H9 (cell line): ENCODE data around the gene NTPCR. TPM values are rescaled to one million over a fixed set of nuclear protein-coding genes. Genes with fewer than 3 reads are reported as not detected.

Source experiments
- DNase-seq: peaks from one replicate; pipeline ENCODE4 v3.0.0-alpha.2; 2017
- H2AFZ ChIP-seq: one replicate; pipeline ENCODE4 v1.6.1; 2013; ENCODE audit warnings: mild to moderate bottlenecking, low read length, control low read depth, moderate library complexity
- H2AK5ac ChIP-seq: 2 replicates; pipeline ENCODE4 v1.6.1; 2013; ENCODE audit warnings: low read length, control low read depth, mixed read lengths; ENCODE audit not compliant: insufficient read length
- H2BK120ac ChIP-seq: one replicate; pipeline ENCODE4 v1.6.1; 2013; ENCODE audit warnings: low read depth, mild to moderate bottlenecking, low read length, control low read depth, inconsistent platforms; ENCODE audit not compliant: poor library complexity, severe bottlenecking
- H2BK12ac ChIP-seq: 2 replicates; pipeline ENCODE4 v1.6.1; 2013; ENCODE audit warnings: low read length, control low read depth, mixed read lengths, low read depth; ENCODE audit not compliant: insufficient read length
- H2BK15ac ChIP-seq: 2 replicates; pipeline ENCODE4 v1.6.1; 2013; ENCODE audit warnings: low read depth, low read length, control low read depth
- H2BK20ac ChIP-seq: one replicate; pipeline ENCODE4 v1.6.1; 2013; ENCODE audit warnings: low read depth, mild to moderate bottlenecking, low read length, control low read depth, inconsistent platforms; ENCODE audit not compliant: poor library complexity, severe bottlenecking
- H2BK5ac ChIP-seq: 2 replicates; pipeline ENCODE4 v1.6.1; 2013; ENCODE audit warnings: low read length, control low read depth, mixed read lengths; ENCODE audit not compliant: insufficient read length
- H3K14ac ChIP-seq: 2 replicates; pipeline ENCODE4 v1.6.1; 2013; ENCODE audit warnings: low read length, control low read depth; ENCODE audit not compliant: insufficient read depth
- H3K18ac ChIP-seq: 2 replicates; pipeline ENCODE4 v1.6.1; 2013; ENCODE audit warnings: low read depth, mild to moderate bottlenecking, mixed read lengths, low read length, control low read depth; ENCODE audit not compliant: insufficient read length
- H3K23ac ChIP-seq: 2 replicates; pipeline ENCODE4 v1.6.1; 2013; ENCODE audit warnings: low read length, control low read depth, mixed read lengths, low read depth; ENCODE audit not compliant: insufficient read length
- H3K23me2 ChIP-seq: 2 replicates; pipeline ENCODE4 v1.6.1; 2013; ENCODE audit warnings: low read depth, mild to moderate bottlenecking, mixed read lengths, low read length, control low read depth; ENCODE audit not compliant: insufficient read length, poor library complexity, severe bottlenecking
- H3K27ac ChIP-seq: 2 replicates; pipeline ENCODE4 v1.5.1; 2013; ENCODE audit warnings: low read length, control low read depth, mixed read lengths, low read depth; ENCODE audit not compliant: insufficient read length
- H3K27me3 ChIP-seq: 2 replicates; pipeline ENCODE4 v1.6.1; 2013; ENCODE audit warnings: low read length, control low read depth, inconsistent platforms; ENCODE audit not compliant: insufficient read depth
- H3K4ac ChIP-seq: 2 replicates; pipeline ENCODE4 v1.6.1; 2013; ENCODE audit warnings: low read depth, mild to moderate bottlenecking, control low read depth, inconsistent platforms, low read length, moderate library complexity
- H3K4me1 ChIP-seq: 2 replicates; pipeline ENCODE4 v1.6.1; 2013; ENCODE audit warnings: low read length, control low read depth, inconsistent platforms; ENCODE audit not compliant: insufficient read depth
- H3K4me2 ChIP-seq: 2 replicates; pipeline ENCODE4 v1.6.1; 2013; ENCODE audit warnings: low read length, control low read depth, mixed read lengths; ENCODE audit not compliant: insufficient read length, insufficient read depth
- H3K56ac ChIP-seq: 2 replicates; pipeline ENCODE4 v1.6.1; 2013; ENCODE audit warnings: low read depth, mild to moderate bottlenecking, mixed read lengths, low read length, control low read depth; ENCODE audit not compliant: insufficient read length
- H3K79me1 ChIP-seq: 2 replicates; pipeline ENCODE4 v1.6.1; 2013; ENCODE audit warnings: low read depth, mild to moderate bottlenecking, moderate library complexity, low read length, control low read depth, inconsistent platforms; ENCODE audit not compliant: insufficient read depth, poor library complexity, severe bottlenecking
- H3K79me2 ChIP-seq: 2 replicates; pipeline ENCODE4 v1.6.1; 2013; ENCODE audit warnings: low read length, control low read depth, inconsistent platforms; ENCODE audit not compliant: insufficient read depth
- H3K9ac ChIP-seq: 2 replicates; pipeline ENCODE4 v1.6.1; 2013; ENCODE audit warnings: low read length, control low read depth, mixed read lengths; ENCODE audit not compliant: insufficient read length; ENCODE audit errors: extremely low read depth
- H3K9me3 ChIP-seq: one replicate; pipeline ENCODE4 v1.6.1; 2013; ENCODE audit warnings: low read depth, low read length, inconsistent platforms; ENCODE audit not compliant: control insufficient read depth
- H3T11ph ChIP-seq: one replicate; pipeline ENCODE4 v1.6.1; 2013; ENCODE audit warnings: mild to moderate bottlenecking, low read length, control low read depth, inconsistent platforms
- H4K20me1 ChIP-seq: one replicate; pipeline ENCODE4 v1.6.1; 2013; ENCODE audit not compliant: control insufficient read depth, insufficient read length, insufficient read depth
- H4K5ac ChIP-seq: 2 replicates; pipeline ENCODE4 v1.6.1; 2013; ENCODE audit warnings: low read depth, mild to moderate bottlenecking, mixed read lengths, low read length, control low read depth; ENCODE audit not compliant: insufficient read length
- H4K8ac ChIP-seq: replicated peaks from 2 replicates; pipeline ENCODE4 v1.6.1; 2013; ENCODE audit warnings: low read length, control low read depth, mixed read lengths, low read depth; ENCODE audit not compliant: insufficient read length
- H4K91ac ChIP-seq: 2 replicates; pipeline ENCODE4 v1.6.1; 2013; ENCODE audit warnings: low read depth, mild to moderate bottlenecking, moderate library complexity, mixed read lengths, low read length, control low read depth; ENCODE audit not compliant: insufficient read length
- H3K27ac Mint-ChIP-seq, 3 experiments: 2 replicates in 2 of 3; 3 replicates in 1 of 3; pipeline ENCODE4 v1.8.0; 2020 to 2021; ENCODE audit warnings: mixed read lengths in 3 of 3, mild to moderate bottlenecking in 1 of 3, moderate library complexity in 1 of 3
- H3K27me3 Mint-ChIP-seq: 2 replicates; pipeline ENCODE4 v1.8.0; 2021; ENCODE audit warnings: low read depth, mild to moderate bottlenecking, moderate library complexity, mixed read lengths
- H3K36me3 Mint-ChIP-seq, 3 experiments: 2 replicates in 2 of 3; 3 replicates in 1 of 3; pipeline ENCODE4 v1.8.0; 2020 to 2021; ENCODE audit warnings: low read depth in 3 of 3, mixed read lengths in 3 of 3; ENCODE audit not compliant: insufficient read depth in 1 of 3
- H3K4me1 Mint-ChIP-seq, 2 experiments: 2 replicates each; pipeline ENCODE4 v1.8.0; 2020; ENCODE audit warnings: mixed read lengths in 2 of 2
- H3K4me3 Mint-ChIP-seq, 2 experiments: 2 replicates in 1 of 2; 3 replicates in 1 of 2; pipeline ENCODE4 v1.8.0; 2020 to 2021; ENCODE audit warnings: mild to moderate bottlenecking in 2 of 2, mixed read lengths in 2 of 2, moderate library complexity in 1 of 2
- H3K9me3 Mint-ChIP-seq, 2 experiments: 2 replicates in 1 of 2; 3 replicates in 1 of 2; pipeline ENCODE4 v1.8.0; 2020; ENCODE audit warnings: mild to moderate bottlenecking in 2 of 2, mixed read lengths in 2 of 2, moderate library complexity in 1 of 2
- CTCF ChIP-seq: fragments of 200-600 bp; sonication (generic); conservative IDR thresholded peaks from 3 replicates; pipeline ENCODE4 v1.8.0; 2021; ENCODE audit warnings: antibody characterized with exemption, mild to moderate bottlenecking
- WGBS: extraction: QIAGEN DNeasy Blood & Tissue Kit; methylation state at CpG from one replicate; pipeline ENCODE4 v1.1.7; 2013; ENCODE audit warnings: missing lambda C conversion rate, low lambda C conversion rate, mixed read lengths; ENCODE audit not compliant: insufficient read length; ENCODE audit errors: extremely low coverage; 5-methylcytosine and 5-hydroxymethylcytosine counted together
- total RNA-seq: library from RNA; stranded (reverse); gene quantifications from 2 replicates; pipeline ENCODE4 v1.2.1, GENCODE V29; 2021

The NTPCR gene
- total RNA-seq, 1 experiment from 2014 or later, result 87.4 TPM

- Mint-ChIP-seq H3K36me3 (peaks cover 75 to 83% (median 79%) of the 10 kb centered on the region in 3 experiments), H3K27me3 (no peaks in the 10 kb centered on the region; the same call in 1 of the 2 replicates), H3K4me3 (no peak overlapping the region), H3K4me1 (peaks cover 4 to 10% of the 10 kb centered on the region in 2 experiments), H3K9me3 (peaks cover 20 to 26% of the 10 kb centered on the region in 2 experiments), H3K27ac (no peak overlapping the region)
- Histone ChIP-seq H4K91ac (no peak overlapping the region), H2BK5ac (no peak overlapping the region), H2AK5ac (no peak overlapping the region), H3K79me2 (no peaks in the 10 kb centered on the region), H2BK12ac (no peak overlapping the region), H4K5ac (no peak overlapping the region), H2AFZ (no peak overlapping the region), H3K9ac (no peak overlapping the region), H4K8ac (no peak overlapping the region), H3K27ac (no peak overlapping the region), H2BK20ac (no peak overlapping the region), H3K9me3 (peaks cover 16% of the 10 kb centered on the region), H3K18ac (no peak overlapping the region), H3K56ac (no peak overlapping the region), H3K4ac (no peak overlapping the region), H2BK120ac (no peak overlapping the region), H3K79me1 (no peaks in the 10 kb centered on the region), H3K27me3 (no peaks in the 10 kb centered on the region), H4K20me1 (no peaks in the 10 kb centered on the region), H3K4me2 (no peak overlapping the region), H3K14ac (no peak overlapping the region), H3T11ph (no peak overlapping the region), H3K4me1 (no peaks in the 10 kb centered on the region), H2BK15ac (no peak overlapping the region), H3K23ac (no peak overlapping the region), H3K23me2 (no peaks in the 10 kb centered on the region)
- no peak for TF ChIP-seq CTCF
- no CpG with 5 or more reads among the region's 3 CpGs for WGBS
- no peak for DNase-seq
Observed at GRCh38 chr1:232998646-232999045, 48.2 kb downstream of the NTPCR start.
